Mesenchymal stem cell (in vitro differentiated cells and primary cell): ENCODE data around the gene SRGAP2C.
"Not testable (repeated sequence)": the region's sequence is repeated elsewhere in the genome, so short reads cannot be mapped to it uniquely, and the experiment has no call there.

Experiments used
- DNase-seq: peaks from one replicate; pipeline ENCODE4 v3.0.0-alpha.2; 2013
- H2AFZ ChIP-seq: one replicate; pipeline ENCODE4 v1.6.1; 2013; ENCODE audit warnings: low read depth, mild to moderate bottlenecking, control low read depth, inconsistent platforms, low read length, moderate library complexity
- H2AK5ac ChIP-seq: 2 replicates; pipeline ENCODE4 v1.6.1; 2013; ENCODE audit warnings: low read length, moderate library complexity, mild to moderate bottlenecking, inconsistent platforms; ENCODE audit not compliant: severe bottlenecking
- H2BK120ac ChIP-seq: one replicate; pipeline ENCODE4 v1.6.1; 2013; ENCODE audit warnings: low read depth, mild to moderate bottlenecking, inconsistent platforms, low read length, moderate library complexity
- H2BK12ac ChIP-seq, 2 experiments: one replicate each; pipeline ENCODE4 v1.6.1; 2013; ENCODE audit warnings: inconsistent platforms in 2 of 2, low read length in 2 of 2, mild to moderate bottlenecking in 2 of 2, moderate library complexity in 2 of 2, control low read depth in 1 of 2
- H2BK15ac ChIP-seq: one replicate; pipeline ENCODE4 v1.6.1; 2013; ENCODE audit warnings: mild to moderate bottlenecking, low read depth, inconsistent platforms; ENCODE audit not compliant: poor library complexity, severe bottlenecking
- H2BK5ac ChIP-seq: 2 replicates; pipeline ENCODE4 v1.6.1; 2013; ENCODE audit warnings: low read depth, mild to moderate bottlenecking, low read length, control low read depth, inconsistent platforms; ENCODE audit not compliant: poor library complexity, severe bottlenecking
- H3K14ac ChIP-seq, 2 experiments: one replicate each; pipeline ENCODE4 v1.6.1; 2013; ENCODE audit warnings: inconsistent platforms in 2 of 2, low read length in 2 of 2, control low read depth in 1 of 2, mild to moderate bottlenecking in 1 of 2, moderate library complexity in 1 of 2
- H3K18ac ChIP-seq, 2 experiments: one replicate each; pipeline ENCODE4 v1.6.1; 2013; ENCODE audit warnings: inconsistent platforms in 2 of 2, low read length in 2 of 2, control low read depth in 1 of 2, low read depth in 1 of 2, mild to moderate bottlenecking in 1 of 2
- H3K23ac ChIP-seq, 2 experiments: one replicate each; pipeline ENCODE4 v1.6.1; 2013; ENCODE audit warnings: inconsistent platforms in 2 of 2, low read length in 2 of 2, mild to moderate bottlenecking in 2 of 2, moderate library complexity in 2 of 2, control low read depth in 1 of 2
- H3K27ac ChIP-seq: 2 replicates; pipeline ENCODE4 v1.5.1; 2013; ENCODE audit warnings: mild to moderate bottlenecking, moderate library complexity, low read length, control low read depth, inconsistent platforms; ENCODE audit not compliant: poor library complexity, severe bottlenecking
- H3K27me3 ChIP-seq, 2 experiments: 2 replicates each; pipeline versions ENCODE4 v1.6.1 to v1.7.0; 2013; ENCODE audit warnings: low read length in 2 of 2, mild to moderate bottlenecking in 2 of 2, moderate library complexity in 2 of 2, control low read depth in 1 of 2, inconsistent platforms in 1 of 2; ENCODE audit not compliant: control insufficient read depth in 1 of 2, insufficient read depth in 1 of 2
- H3K36me3 ChIP-seq, 2 experiments: 2 replicates each; pipeline versions ENCODE4 v1.6.1 to v1.7.0; 2013; ENCODE audit warnings: low read length in 2 of 2, control low read depth in 1 of 2, inconsistent platforms in 1 of 2, low read depth in 1 of 2, mild to moderate bottlenecking in 1 of 2; ENCODE audit not compliant: insufficient read depth in 2 of 2, control insufficient read depth in 1 of 2
- H3K4ac ChIP-seq, 2 experiments: one replicate each; pipeline ENCODE4 v1.6.1; 2013; ENCODE audit warnings: inconsistent platforms in 2 of 2, low read length in 2 of 2, mild to moderate bottlenecking in 2 of 2, moderate library complexity in 2 of 2, control low read depth in 1 of 2, low read depth in 1 of 2
- H3K4me1 ChIP-seq: 2 replicates; pipeline ENCODE4 v1.6.1; 2013; ENCODE audit warnings: low read depth, low read length, control low read depth; ENCODE audit not compliant: control insufficient read depth, insufficient read depth
- H3K4me2 ChIP-seq: 2 replicates; pipeline ENCODE4 v1.6.1; 2013; ENCODE audit warnings: low read length, mild to moderate bottlenecking, inconsistent platforms; ENCODE audit not compliant: poor library complexity, severe bottlenecking
- H3K4me3 ChIP-seq, 2 experiments: 2 replicates each; pipeline versions ENCODE4 v1.5.1 to v1.7.0; 2013; ENCODE audit warnings: low read length in 2 of 2, mild to moderate bottlenecking in 2 of 2, control low read depth in 1 of 2, low read depth in 1 of 2; ENCODE audit not compliant: insufficient read depth in 1 of 2
- H3K79me1 ChIP-seq: replicated peaks from 2 replicates; pipeline ENCODE4 v1.6.1; 2013; ENCODE audit warnings: mild to moderate bottlenecking, control low read depth, low read length, inconsistent platforms; ENCODE audit not compliant: poor library complexity, severe bottlenecking
- H3K9ac ChIP-seq: 2 replicates; pipeline ENCODE4 v1.7.0; 2013; ENCODE audit warnings: mild to moderate bottlenecking, low read length, moderate library complexity
- H3K9me3 ChIP-seq: 2 replicates; pipeline ENCODE4 v1.7.0; 2013; ENCODE audit warnings: mild to moderate bottlenecking, low read length; ENCODE audit not compliant: control insufficient read depth
- H4K8ac ChIP-seq: one replicate; pipeline ENCODE4 v1.6.1; 2013; ENCODE audit warnings: inconsistent platforms, mild to moderate bottlenecking, low read length, moderate library complexity
- H4K91ac ChIP-seq: one replicate; pipeline ENCODE4 v1.6.1; 2013; ENCODE audit warnings: mild to moderate bottlenecking, low read length, inconsistent platforms
- WGBS: methylation state at CpG from one replicate; pipeline ENCODE4 v1.1.7; 2013; ENCODE audit warnings: mixed read lengths; 5-methylcytosine and 5-hydroxymethylcytosine counted together

SRGAP2C gene

DNA sequence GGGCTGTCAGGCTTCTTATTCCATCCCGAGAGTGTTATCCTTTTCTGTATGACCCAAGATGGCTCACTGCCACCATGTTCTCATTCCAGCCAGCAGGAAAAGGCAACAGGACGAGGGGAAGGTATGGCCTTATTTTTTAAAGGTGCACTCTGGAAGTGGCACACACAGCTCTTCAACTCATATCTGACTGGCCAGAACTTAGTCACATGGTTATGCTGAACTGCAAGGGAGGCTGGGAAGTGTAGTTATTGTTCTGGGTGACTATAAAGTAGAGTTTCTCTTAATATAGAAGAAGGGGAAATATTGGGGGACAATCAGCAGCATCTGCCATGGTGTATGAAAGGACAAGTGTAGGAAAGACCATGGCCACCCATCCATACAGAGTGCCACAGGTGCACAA, 107.8 kb downstream of the SRGAP2C start:
- H3K27me3 ChIP-seq, H3K27ac ChIP-seq, H3K79me1 ChIP-seq, H2BK120ac ChIP-seq, H3K4me1 ChIP-seq, H3K14ac ChIP-seq, DNase-seq, H2BK5ac ChIP-seq, H3K18ac ChIP-seq, H2AK5ac ChIP-seq, H3K9me3 ChIP-seq, H3K9ac ChIP-seq, H2BK15ac ChIP-seq, H3K4me2 ChIP-seq, H3K4ac ChIP-seq, H2BK12ac ChIP-seq, H4K91ac ChIP-seq, H4K8ac ChIP-seq, H3K23ac ChIP-seq, H2AFZ ChIP-seq, H3K4me3 ChIP-seq, H3K36me3 ChIP-seq: not testable (repeated sequence)
- no CpG with 5 or more reads among the region's 2 CpGs for WGBS

DNA sequence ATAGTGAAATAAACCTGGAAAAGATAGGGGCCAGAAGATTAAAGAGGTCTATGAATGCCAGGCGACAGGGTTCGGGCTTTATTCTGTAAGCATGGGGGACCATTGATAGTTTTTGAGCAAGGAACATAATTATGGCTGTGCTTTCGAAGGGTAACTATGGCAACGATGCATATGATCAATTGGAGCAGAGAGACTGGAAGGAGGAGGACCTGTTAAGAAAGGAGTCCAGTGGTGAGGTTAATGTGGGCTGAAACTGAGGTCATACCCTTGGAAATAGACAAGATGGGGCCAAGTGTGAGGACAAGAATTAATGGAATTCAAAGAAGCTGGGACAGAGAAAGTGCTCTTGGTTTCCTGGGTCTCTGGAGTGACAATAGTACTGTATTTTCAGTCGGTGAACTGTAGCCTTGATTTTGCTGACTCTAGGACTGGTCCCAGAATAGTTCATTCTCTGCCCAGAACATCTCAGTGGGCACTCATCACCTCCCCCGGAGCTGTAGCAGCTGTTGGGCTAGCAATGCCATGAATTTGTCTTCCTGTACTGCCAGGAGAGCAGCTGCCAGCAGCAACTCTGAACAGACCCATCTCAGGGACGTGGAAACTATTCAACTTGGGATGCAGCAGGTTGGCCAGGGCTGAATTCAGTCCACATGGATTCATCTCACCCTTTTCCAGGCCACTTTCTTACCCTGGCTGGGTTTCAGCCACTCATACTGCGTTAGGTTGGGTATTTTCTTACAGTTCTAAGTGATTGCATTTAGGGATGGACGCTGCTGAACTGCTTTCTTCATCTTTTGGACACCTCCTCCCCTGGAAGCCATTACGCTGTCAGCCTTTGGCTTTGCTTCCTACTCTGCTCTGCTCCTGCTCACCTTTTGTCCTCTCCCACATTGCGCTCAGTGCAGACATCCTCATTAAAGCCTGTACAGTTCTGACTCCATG, 108.8 kb downstream of the SRGAP2C start:
- H3K4ac ChIP-seq, H3K23ac ChIP-seq, H2AK5ac ChIP-seq, H2BK15ac ChIP-seq, H2BK5ac ChIP-seq, H3K27me3 ChIP-seq, H3K9ac ChIP-seq, H3K4me1 ChIP-seq, H3K36me3 ChIP-seq, H3K79me1 ChIP-seq, H4K8ac ChIP-seq, H3K27ac ChIP-seq, H3K14ac ChIP-seq, DNase-seq, H3K4me3 ChIP-seq, H2AFZ ChIP-seq, H3K4me2 ChIP-seq, H4K91ac ChIP-seq, H2BK120ac ChIP-seq, H3K9me3 ChIP-seq, H3K18ac ChIP-seq, H2BK12ac ChIP-seq: not testable (repeated sequence)
- no CpG with 5 or more reads among the region's 11 CpGs for WGBS

DNA sequence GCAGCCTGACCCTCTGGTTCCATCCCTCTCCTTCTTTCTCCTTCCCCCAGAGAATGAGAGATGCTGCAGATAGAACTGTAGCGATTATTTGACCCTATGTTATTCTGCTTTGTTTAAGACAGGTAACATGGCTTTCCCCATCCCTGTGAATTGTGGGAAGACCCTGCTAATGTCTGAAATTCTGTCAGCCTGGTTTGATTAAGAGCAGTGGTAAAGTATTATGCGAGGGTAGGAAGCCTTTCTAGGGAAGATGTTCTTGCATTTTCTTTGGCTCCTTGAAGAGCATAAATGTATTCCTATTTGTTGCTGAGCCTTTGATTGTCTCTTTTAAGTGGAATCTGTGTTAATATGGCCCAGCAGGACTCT, 109.4 kb downstream of the SRGAP2C start:
- WGBS, result no CpG with 5 or more reads among the region's 2 CpGs
- H3K27ac ChIP-seq, H3K36me3 ChIP-seq, H2AK5ac ChIP-seq, H3K18ac ChIP-seq, H3K4me3 ChIP-seq, H2BK12ac ChIP-seq, H4K8ac ChIP-seq, H4K91ac ChIP-seq, H3K79me1 ChIP-seq, H3K14ac ChIP-seq, H2AFZ ChIP-seq, H2BK5ac ChIP-seq, H2BK15ac ChIP-seq, H3K9ac ChIP-seq, H3K4me2 ChIP-seq, H3K23ac ChIP-seq, H3K9me3 ChIP-seq, H3K4me1 ChIP-seq, DNase-seq, H3K4ac ChIP-seq, H3K27me3 ChIP-seq, H2BK120ac ChIP-seq: not testable (repeated sequence)

DNA sequence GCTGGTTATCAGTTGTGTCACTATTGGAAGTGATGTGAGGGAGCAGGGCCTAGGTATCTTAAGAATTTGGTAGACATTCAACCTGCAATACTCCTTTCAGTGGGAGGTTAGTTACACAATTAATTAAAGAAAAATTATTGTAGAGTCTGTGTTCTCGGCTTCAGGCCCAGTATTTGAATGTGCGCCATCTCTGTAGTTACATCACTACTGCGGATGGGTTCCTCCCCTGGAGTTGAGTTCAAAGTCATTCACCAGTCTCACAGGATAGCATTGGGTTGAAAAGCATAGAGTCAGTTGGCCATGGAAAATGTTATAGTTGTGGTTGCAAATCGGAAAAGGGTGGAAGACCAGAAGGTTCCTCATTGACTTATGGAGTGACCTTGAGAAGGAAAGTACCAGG, 111.8 kb downstream of the SRGAP2C start:
- not testable (repeated sequence) for H3K4ac ChIP-seq, H4K8ac ChIP-seq, H3K4me2 ChIP-seq, H2BK120ac ChIP-seq, H3K36me3 ChIP-seq, H3K9ac ChIP-seq, H3K23ac ChIP-seq, H3K9me3 ChIP-seq, H3K79me1 ChIP-seq, H3K18ac ChIP-seq, H2BK5ac ChIP-seq, H3K4me3 ChIP-seq, H3K4me1 ChIP-seq, H2AFZ ChIP-seq, H2AK5ac ChIP-seq, H4K91ac ChIP-seq, H3K14ac ChIP-seq, H2BK15ac ChIP-seq, DNase-seq, H3K27me3 ChIP-seq, H2BK12ac ChIP-seq, H3K27ac ChIP-seq
- WGBS, result no CpG with 5 or more reads among the region's 4 CpGs
